GM12878 (cell line): ENCODE measurements around the gene MAML2. TPM values are rescaled to one million over a fixed set of nuclear protein-coding genes. Genes with fewer than 3 reads are reported as not detected.

Experiments
- CEBPB ChIP-seq, 2 experiments: fragments of 150-350 bp in 1 of 2; IDR thresholded peaks; 2 replicates each; pipeline ENCODE4 v1.6.1; 2012 to 2014; ENCODE audit warnings: low read depth in 2 of 2, low read length in 2 of 2, borderline replicate concordance in 1 of 2, inconsistent platforms in 1 of 2
- EP300 ChIP-seq, 2 experiments: fragments of 150-350 bp in 1 of 2; IDR thresholded peaks; 2 replicates each; pipeline ENCODE4 v1.6.1; 2011 to 2012; ENCODE audit warnings: low read depth in 2 of 2, low read length in 2 of 2, borderline replicate concordance in 1 of 2, improper control_type of control experiment in 1 of 2, inconsistent platforms in 1 of 2; ENCODE audit not compliant: control insufficient read depth in 1 of 2
- IKZF1 ChIP-seq: fragments of 450-650 bp; conservative IDR thresholded peaks from 2 replicates; pipeline ENCODE4 v1.6.1; 2017; ENCODE audit warnings: antibody characterized with exemption, mild to moderate bottlenecking
- JUND ChIP-seq: IDR thresholded peaks from 2 replicates; pipeline ENCODE4 v1.6.1; 2012; ENCODE audit warnings: low read depth, mild to moderate bottlenecking, low read length, improper control_type of control experiment, moderate library complexity
- PML ChIP-seq: IDR thresholded peaks from 2 replicates; pipeline ENCODE4 v1.6.1; 2012; ENCODE audit warnings: low read length, inconsistent platforms
- RFX5 ChIP-seq: IDR thresholded peaks from 2 replicates; pipeline ENCODE4 v1.6.1; 2011; ENCODE audit warnings: low read depth, low read length, improper control_type of control experiment
- polyA plus RNA-seq, 11 experiments: library from polyadenylated mRNA; depleted of rRNA in 4 of 11; unstranded in 6 of 11; stranded (reverse) in 5 of 11; fragments of >200 nt; fragmentation: Nextera tagmentation in 4 of 11; fragmentation: Illumina TruSeq in 1 of 11; extraction: Ambion mirVana in 4 of 11; extraction: Trizol in 1 of 11; gene quantifications; 1 replicate in 1 of 11; 2 replicates in 10 of 11; pipeline versions ENCODE4 v1.2.1 to v1.2.3, GENCODE V29; 2011 to 2016; ENCODE audit warnings: inconsistent platforms in 2 of 11, missing spikeins in 2 of 11, low read depth in 1 of 11
- total RNA-seq, 4 experiments: library from RNA; depleted of rRNA in 3 of 4; stranded (reverse); fragments of >200 nt in 3 of 4; fragmentation: Illumina TruSeq in 1 of 4; extraction: Trizol in 1 of 4; gene quantifications; 2 replicates each; pipeline versions ENCODE4 v1.2.1 to v1.2.3, GENCODE V29; 2013 to 2021
- TF ChIP-seq, protein P1 (sequence below): fragments of 450-650 bp; IDR thresholded peaks from 2 replicates; pipeline ENCODE4 v1.6.1; 2017; ENCODE audit warnings: borderline replicate concordance
- TF ChIP-seq, protein P2 (sequence below): IDR thresholded peaks from 2 replicates; pipeline ENCODE4 v1.6.1; 2011; ENCODE audit warnings: low read depth, low read length, improper control_type of control experiment, borderline replicate concordance
- TF ChIP-seq, protein P3 (sequence below): fragments of 450-650 bp; IDR thresholded peaks from 2 replicates; pipeline ENCODE4 v1.6.1; 2018; ENCODE audit warnings: mild to moderate bottlenecking, low read depth, moderate library complexity; ENCODE audit not compliant: partially characterized antibody

Gene MAML2
- total and polyA plus RNA-seq, 10 of the 15 experiments (the other 5 are each of a cell fraction or from before 2014, with no cell fraction given), result 2.5 to 15.1 (median 12.0) TPM

DNA sequence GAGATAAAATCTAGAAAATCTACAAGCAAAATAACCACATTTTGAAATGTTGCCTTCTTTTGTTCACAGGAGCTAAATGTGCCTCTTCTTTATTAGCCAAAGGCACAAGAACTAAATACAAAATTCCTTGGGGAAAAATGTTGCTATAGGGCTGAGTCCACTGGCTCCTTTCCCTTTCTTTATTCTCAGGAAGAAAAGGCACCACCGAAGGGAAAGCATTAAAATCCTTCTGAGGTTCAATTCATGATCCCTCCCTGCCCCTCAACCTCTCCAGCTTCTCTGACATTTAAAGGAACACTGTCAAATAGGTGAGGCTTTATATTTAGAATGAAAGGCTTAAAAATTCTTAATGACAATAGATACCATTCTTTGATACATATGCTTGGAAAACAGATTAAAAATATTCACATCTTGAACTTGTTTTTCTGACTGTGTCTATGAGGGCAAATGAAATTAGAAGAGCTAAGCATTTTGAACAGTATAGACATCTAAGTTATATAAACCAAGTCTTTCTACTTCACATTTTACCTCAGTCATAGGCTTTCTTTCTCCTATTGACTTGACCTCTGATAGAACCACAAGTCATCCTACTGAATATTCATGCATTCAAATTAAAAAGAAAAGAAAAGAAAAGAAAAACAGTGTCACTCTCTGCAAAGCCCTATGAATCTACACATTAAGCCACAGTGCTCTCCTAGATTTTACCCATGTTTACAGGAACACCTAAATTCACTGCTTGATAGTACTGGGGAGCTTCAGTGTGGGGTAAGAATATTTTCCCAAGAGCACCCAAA lies 148.2 kb downstream of the MAML2 start (continued):
- TF ChIP-seq RFX5, result no peak
- TF ChIP-seq PML, result no peak
- TF ChIP-seq, protein P1, sequence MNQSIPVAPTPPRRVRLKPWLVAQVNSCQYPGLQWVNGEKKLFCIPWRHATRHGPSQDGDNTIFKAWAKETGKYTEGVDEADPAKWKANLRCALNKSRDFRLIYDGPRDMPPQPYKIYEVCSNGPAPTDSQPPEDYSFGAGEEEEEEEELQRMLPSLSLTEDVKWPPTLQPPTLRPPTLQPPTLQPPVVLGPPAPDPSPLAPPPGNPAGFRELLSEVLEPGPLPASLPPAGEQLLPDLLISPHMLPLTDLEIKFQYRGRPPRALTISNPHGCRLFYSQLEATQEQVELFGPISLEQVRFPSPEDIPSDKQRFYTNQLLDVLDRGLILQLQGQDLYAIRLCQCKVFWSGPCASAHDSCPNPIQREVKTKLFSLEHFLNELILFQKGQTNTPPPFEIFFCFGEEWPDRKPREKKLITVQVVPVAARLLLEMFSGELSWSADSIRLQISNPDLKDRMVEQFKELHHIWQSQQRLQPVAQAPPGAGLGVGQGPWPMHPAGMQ, result no peak
- no peak for TF ChIP-seq JUND
- TF ChIP-seq IKZF1, result no peak
- TF ChIP-seq, protein P2, sequence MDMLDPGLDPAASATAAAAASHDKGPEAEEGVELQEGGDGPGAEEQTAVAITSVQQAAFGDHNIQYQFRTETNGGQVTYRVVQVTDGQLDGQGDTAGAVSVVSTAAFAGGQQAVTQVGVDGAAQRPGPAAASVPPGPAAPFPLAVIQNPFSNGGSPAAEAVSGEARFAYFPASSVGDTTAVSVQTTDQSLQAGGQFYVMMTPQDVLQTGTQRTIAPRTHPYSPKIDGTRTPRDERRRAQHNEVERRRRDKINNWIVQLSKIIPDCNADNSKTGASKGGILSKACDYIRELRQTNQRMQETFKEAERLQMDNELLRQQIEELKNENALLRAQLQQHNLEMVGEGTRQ, result no peak
- TF ChIP-seq, protein P3, sequence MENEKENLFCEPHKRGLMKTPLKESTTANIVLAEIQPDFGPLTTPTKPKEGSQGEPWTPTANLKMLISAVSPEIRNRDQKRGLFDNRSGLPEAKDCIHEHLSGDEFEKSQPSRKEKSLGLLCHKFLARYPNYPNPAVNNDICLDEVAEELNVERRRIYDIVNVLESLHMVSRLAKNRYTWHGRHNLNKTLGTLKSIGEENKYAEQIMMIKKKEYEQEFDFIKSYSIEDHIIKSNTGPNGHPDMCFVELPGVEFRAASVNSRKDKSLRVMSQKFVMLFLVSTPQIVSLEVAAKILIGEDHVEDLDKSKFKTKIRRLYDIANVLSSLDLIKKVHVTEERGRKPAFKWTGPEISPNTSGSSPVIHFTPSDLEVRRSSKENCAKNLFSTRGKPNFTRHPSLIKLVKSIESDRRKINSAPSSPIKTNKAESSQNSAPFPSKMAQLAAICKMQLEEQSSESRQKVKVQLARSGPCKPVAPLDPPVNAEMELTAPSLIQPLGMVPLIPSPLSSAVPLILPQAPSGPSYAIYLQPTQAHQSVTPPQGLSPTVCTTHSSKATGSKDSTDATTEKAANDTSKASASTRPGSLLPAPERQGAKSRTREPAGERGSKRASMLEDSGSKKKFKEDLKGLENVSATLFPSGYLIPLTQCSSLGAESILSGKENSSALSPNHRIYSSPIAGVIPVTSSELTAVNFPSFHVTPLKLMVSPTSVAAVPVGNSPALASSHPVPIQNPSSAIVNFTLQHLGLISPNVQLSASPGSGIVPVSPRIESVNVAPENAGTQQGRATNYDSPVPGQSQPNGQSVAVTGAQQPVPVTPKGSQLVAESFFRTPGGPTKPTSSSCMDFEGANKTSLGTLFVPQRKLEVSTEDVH, result no peak
- TF ChIP-seq EP300 (IDR thresholded peaks at IDR 0.05; ENCODE audit: borderline replicate concordance in 1 of 2, control insufficient read depth in 1 of 2, low read depth in 2 of 2, low read length in 2 of 2), result no peak
- TF ChIP-seq CEBPB (IDR thresholded peaks at IDR 0.05; ENCODE audit: borderline replicate concordance in 1 of 2, low read depth in 2 of 2, low read length in 2 of 2), result no peak
